Measurements from ENCODE around the gene GPN1.

- TF ChIP-seq, protein P1, sequence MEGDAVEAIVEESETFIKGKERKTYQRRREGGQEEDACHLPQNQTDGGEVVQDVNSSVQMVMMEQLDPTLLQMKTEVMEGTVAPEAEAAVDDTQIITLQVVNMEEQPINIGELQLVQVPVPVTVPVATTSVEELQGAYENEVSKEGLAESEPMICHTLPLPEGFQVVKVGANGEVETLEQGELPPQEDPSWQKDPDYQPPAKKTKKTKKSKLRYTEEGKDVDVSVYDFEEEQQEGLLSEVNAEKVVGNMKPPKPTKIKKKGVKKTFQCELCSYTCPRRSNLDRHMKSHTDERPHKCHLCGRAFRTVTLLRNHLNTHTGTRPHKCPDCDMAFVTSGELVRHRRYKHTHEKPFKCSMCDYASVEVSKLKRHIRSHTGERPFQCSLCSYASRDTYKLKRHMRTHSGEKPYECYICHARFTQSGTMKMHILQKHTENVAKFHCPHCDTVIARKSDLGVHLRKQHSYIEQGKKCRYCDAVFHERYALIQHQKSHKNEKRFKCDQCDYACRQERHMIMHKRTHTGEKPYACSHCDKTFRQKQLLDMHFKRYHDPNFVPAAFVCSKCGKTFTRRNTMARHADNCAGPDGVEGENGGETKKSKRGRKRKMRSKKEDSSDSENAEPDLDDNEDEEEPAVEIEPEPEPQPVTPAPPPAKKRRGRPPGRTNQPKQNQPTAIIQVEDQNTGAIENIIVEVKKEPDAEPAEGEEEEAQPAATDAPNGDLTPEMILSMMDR (IDR thresholded peaks at IDR 0.05) = no peak
- no peak for TF ChIP-seq POLR2A (IDR thresholded peaks at IDR 0.05; ENCODE audit: low read depth)
- no peak for TF ChIP-seq EP300 (IDR thresholded peaks at IDR 0.05)
Measured at GRCh38 chr2:27638037-27638637, 9.3 kb downstream of the GPN1 start.
